ENCODE results near the gene C1QL4. TPM values are rescaled to one million over a fixed set of nuclear protein-coding genes. Genes with fewer than 3 reads are reported as not detected.

Gene C1QL4
- polyA plus RNA-seq, 10 donors = 0.10 TPM; not detected in 9

DNA sequence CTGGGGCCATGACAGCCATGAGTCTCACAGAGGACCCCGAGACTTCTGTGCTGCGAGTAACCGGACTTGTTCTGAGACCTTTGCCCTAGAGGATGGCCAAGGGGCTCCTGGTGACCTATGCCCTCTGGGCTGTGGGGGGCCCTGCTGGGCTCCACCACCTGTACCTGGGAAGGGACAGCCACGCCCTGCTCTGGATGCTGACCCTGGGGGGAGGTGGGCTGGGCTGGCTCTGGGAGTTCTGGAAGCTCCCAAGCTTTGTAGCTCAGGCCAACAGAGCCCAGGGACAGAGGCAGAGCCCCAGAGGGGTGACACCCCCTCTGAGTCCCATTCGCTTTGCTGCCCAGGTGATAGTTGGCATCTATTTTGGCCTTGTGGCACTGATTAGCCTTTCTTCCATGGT is 11.8 kb upstream of the C1QL4 start:
- DNase-seq = no peak

DNA sequence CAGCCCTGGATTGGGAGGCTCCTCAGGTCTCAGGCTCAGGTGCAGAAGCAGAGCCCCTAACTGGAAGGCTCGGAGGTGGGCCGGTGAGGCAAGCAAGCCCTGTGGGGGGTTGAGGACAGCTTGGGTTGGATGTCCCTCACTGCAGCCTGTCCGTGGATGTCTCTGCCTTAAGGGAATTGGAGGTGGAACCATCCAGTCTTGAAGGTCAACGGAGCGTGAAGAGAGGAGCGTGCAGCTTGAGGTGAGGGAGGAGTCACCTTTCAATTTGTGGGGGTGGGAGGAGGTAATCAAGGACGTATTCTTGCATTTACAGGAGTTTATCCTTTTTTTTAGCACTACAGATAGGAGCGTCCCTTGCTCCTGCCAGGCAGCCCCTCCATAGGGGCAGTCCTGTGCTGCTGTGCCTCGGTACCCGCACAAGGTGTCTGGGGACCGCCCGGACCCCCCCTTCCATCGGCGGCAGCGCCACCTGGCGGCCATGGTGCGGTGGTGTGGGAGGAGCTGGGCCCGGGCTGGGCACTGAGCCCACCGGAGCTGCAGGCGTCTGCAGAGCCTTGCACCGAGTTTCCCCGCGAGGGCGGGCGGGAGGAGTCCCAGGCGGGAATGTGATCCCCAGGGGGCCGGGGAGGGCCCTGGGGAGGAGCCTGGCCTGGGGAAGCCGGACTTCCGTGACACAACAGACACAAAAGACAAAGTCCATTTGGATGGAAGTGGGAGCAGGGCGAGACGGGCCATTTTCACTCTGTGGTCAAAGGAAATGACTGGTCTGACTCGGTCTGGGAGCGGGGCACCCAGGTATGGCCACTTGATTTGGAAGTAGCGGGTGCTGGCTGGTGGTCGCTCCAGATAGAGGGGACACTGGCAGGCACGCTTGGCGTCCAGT is 10.6 kb upstream of the C1QL4 start:
- peak; percentile 49 to 81 (median 65) for DNase-seq

DNA sequence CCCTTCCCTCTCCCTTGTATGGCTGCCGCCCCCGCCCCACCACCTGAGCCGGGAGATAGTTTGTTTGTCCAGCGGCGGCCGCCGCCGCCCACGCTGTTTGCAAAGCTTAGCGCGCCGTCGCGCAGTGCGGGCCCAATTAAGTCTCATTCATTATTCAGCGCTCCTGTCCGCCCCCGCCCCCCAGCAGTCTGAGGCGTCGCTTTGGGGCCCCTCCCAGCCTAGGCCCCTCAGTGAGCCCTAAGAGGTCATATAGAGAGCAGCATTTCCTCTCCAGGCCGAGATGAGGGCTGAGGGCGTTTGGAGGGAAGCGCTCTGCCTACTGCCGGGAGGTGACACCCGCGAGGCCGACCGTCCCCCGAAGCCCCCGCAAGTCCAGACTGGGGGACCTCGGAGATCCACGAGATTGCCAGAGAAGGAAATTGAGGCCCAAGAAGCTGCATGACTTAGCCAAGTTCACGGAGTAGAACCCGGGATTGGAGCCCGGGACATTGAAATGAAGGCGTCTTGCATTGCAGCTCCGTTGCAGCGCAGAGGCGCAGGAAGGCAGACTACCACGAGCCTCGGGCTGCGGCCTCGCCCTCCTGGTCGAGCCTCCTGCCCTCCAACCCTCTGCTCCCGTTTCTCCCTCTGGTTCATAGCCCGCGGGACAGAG is 9.8 kb upstream of the C1QL4 start, which contains the start of gene DNAJC22:
Gene DNAJC22 (plus strand): TSS at position 230 of the 652 bp plus-strand sequence. CDS start 1,985 bp downstream, outside the sequence.
- DNase-seq = peak in 1 of 3 donors; percentile 56

DNA sequence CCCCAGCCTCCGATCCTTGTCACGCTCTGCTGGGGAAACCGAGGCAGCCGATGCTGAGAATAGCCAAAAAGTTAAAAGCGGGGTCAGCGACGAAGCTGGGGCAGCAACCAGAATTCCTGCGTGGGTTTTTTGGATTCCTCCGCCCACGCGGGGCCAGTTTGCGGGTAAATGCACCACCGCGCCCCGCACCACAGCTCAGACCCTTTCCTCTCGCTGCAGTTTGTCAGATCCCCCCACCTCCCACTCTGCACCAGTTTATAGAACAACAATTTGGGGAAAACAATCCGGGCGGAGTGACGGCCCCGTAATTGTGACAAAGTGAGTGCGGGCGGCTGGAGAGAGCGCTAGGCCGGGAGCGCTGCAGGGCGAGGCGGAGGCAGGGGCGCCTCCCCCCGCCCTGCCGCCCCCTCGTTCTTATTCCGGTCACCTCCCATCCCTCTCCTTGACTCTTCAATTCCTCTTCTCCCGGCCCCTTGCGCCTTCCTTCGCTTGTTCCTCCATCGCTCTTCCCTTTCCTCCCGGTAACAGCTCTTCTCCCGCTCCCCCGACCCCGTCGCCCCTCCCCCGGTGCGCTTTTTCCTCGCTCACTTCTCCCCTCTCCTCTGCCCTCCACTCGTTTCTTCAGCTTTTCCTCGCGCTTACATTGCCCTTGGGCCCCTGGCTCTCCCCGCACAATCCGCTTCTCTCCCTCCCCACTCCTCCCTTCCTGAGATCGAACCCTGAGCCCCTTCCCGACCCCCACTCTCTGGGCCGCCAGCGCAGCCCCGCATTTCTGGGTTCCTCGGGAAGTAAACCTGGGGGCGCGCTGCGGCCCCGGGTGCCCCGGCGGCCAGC is 9.1 kb upstream of the C1QL4 start:
- DNase-seq = peak in 1 of 3 donors; percentile 37

DNA sequence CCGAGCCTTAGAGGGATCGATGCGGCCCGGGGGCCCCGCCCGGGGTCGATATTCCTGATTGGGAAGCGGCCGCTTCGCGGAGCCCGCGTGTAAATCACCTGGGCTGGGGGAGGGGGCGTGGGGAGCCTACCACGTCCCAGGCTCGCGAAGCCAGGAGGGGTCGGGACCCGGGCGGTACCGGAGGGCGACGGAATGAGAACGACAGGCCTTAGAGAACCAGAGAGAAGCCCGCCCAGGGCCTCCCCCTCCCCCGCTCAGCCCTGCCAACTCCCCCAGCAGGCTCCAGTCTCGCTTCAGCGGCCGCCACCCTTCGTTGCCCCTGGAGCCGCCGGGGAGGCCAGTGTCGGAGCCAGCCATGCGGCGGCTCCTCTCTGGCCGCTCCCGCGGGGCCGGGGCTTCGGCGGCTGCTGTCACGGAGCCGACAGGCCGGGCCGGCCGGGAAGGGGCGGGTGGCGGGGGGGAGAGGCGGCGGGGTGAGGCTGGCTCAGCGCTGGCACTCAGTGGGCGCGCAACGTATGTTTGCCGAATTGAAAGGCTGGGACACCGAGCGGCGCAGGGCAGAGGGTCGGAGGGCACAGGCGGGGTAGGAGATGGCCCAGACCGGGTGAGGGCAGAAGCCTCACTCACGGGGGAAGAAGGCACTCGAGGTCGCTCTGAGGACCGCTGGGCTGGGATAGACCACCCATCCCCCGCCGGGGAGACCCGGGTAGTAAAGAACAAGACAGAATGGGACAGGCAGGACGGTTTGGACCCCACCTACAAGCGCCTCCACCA is 8.2 kb upstream of the C1QL4 start:
- peak in 1 of 3 donors; percentile 60 for DNase-seq

DNA sequence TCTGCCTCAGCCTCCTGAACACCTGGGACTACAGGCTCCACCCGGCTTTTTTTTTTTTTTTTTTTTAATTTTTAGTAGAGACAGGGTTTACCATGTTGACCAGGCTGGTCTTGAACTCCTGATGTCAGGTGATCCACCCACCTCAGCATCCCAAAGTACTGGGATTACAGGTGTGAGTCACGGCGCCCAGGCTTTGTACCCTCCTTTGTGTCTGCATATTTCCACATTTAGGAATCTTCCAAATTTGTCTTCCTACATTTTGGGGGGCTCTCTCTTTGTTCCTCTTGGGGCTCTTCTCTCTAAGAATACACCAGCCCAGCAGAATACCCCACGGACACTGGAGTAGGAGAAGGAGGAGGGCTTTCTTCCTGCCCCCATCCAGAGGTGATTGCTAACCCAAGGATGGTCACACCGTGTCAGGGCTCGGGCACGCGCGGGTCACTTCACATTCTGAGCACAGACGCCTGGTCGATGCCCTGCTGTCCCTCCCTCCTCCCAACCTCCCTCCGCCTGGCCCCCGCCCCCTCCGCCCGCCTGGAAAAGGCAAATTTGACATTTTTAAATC is 7.6 kb upstream of the C1QL4 start:
- DNase-seq = peak in 1 of 3 donors; percentile 6

DNA sequence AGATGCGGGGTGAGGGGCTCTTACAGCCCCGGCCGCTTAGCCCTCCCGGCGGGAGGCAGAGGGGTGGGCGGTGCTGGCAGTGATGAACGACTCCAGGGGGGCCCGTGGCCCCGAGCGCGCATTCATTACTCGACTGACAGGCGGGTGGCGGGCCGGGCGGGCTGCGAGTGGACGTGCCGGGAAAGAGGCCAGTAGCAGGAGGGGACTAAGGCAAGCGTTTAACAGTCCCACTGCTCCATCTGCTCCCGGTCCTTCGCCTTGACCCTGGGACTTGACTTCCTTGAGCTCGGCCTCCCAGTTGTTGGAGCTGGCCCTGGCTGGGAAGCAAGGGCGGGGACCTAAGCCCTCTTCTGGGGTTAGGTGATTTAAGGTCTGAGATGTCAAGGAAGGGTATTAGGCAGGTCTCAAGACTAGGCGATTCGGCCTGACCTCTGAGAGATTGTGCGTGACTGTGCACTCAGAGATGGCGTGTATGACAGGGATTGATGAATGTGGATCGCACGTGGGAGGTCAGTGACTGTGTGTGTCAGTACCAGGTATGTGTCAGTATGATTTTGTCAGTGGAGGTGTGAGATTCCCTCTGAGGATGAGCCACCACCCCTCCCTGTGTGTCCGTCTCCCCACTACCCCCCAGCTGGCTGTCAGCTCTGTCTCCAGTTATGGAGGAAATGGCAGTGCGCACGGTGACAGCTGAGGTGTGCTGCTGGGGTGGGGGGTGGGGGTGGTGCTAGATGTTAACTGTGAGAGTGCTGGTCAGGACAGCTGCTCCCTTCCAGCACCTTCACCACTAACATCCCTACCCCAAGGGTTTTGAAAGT is 6.1 kb upstream of the C1QL4 start:
- DNase-seq = peak in 1 of 3 donors; percentile 67

DNA sequence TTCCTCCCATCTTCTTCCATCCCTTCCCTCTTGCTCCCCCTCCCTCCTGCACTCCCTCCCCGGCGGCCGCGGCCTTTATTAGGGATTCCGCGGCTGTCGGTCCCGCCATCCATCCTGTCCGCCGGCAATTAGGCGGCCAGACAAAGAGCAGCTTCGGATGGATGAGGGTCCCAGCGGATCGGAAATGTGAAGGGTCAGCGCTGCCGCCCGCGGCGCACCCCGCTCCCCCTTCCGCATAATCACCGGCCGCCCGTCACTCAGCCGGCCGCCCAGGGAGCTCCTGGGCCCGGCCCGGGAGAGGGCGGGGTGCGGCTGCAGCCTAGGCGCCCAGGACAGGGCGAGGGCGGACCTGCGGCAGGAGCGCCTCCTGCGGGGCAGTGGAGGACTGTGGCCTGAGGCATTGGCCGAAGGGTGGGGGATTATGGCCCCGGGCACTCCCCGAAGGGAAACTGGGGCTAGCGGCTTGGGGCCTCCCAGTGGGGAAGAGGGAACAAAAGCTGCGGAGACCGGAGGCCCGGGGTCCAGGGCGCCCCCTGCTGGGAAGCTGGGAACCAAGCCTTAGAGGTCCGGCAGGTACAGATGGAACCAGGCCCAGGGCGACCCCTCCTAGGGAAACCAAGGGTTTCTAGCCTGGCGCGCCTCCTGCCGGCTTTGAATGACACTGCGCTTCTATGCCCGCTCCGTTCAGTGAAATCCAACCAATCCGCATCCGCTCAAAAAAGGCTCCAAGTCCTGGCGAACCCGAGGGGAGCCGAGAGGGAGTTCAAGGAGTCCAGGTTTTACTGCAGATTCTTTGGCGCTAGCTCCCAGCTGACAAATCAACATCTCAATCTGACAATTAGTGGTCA is 5.3 kb upstream of the C1QL4 start:
- DNase-seq = peak; percentile 61 to 81 (median 61)

DNA sequence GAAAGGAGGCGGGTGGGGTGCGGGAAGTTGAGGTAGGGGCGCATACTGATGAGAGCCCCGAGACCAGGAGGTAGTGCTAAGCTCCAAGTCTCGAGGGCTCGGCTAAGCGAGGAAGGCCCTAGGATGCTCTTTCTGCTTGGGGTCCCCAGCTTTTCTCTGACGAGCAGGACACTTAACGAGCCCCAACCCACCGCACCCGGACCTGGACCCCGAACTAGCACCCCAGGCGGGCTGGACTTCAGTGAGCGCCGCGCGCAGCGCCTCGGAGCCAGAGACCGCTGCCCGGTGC is 4.7 kb upstream of the C1QL4 start:
- no peak for DNase-seq

DNA sequence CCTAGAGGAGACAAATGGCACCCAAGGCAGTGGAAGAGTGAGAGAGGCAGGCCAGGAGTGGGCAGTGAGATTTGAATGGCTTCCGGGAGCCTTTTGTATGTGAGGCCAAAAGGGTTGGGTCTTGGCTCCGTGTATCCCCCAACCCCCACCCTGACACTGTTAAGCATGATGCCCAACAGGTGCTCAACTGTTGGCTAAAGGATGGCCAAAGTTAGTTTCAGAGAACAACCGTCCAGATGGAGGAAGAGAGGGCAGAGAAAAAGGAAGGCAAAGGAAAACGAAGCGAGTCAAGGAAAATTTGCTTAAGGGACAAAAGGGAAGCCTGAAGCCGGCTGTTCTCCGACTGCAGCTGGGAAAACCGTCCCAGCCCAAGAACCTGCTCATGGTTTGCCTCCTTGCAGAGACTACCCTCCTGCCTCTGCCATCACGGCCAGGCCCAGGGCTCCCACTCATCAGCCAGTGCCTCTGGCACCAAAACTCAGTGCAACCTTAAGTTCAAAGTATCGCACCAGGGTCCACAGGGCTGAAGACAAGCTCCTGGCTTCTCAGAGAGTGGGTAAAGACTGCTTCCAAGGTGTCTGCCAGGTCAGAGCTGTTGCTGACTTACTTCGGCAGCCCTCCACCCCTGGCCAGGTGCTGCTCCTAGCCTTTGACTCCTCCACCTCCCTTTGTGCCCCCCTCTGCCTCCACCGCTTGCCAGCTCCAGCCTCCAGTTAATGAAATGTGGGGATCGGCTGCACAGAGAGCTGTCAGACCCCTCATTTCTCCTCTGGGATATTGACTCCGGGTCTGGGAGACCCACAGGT is 4.2 kb upstream of the C1QL4 start:
- peak in 1 of 3 donors; percentile 16 for DNase-seq

DNA sequence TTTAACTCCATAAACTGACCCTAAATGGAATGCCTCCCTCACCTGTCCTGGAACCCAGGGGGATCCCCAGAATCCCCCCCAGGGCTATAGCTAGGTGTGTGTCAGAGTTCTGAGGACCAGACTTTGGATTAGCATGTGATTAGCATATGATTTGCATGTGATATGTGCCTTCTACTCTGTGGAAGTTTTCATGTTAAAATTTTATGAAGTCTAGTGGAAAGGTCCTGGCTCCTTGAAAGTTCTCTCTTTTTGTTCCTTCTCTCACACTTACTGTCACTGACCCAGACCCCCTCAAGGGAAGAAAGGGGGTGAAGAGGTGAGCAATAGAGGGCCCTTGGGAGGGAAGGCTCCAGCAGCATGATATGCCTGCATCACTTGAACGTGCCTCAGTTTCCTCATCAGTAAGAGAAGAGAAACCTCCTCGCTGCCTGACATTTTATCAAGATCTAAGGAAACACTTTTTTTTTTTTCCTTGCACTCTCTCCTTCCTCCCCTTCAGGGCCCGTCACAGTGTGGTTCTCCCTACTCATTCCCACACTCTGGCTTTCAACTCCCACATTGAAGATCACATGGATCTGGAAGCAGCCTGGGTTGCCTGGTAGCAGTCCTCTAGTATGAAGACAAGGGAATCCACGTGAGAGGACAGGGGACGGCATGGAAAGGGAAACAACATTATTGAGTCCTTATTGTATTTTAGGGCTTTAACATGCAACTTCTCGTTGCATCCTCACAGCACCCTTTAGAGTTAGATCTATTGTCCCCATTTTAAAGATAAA is 3.3 kb upstream of the C1QL4 start:
- DNase-seq = peak in 1 of 3 donors; percentile 5

DNA sequence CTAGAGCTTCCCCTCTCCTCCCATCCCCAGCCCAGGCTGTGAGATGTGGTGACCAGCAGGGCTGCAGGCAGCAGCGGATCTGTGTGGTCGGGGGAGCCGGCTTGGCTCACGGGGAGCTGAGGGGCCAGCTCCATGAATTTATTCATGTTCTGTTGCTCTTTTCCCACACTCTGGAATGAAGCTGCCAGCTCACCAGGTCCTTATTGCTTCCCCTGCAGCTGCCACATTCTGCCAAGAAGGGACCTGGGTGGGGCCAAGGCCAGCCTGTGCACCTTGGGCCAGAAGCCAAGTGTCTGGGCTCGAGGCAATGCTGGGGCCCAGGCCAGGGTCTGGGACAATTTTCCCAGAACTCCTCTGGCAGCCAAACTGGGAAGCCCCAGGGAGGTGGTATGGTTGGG is 2.5 kb upstream of the C1QL4 start:
- peak in 1 of 3 donors; percentile 6 for DNase-seq

DNA sequence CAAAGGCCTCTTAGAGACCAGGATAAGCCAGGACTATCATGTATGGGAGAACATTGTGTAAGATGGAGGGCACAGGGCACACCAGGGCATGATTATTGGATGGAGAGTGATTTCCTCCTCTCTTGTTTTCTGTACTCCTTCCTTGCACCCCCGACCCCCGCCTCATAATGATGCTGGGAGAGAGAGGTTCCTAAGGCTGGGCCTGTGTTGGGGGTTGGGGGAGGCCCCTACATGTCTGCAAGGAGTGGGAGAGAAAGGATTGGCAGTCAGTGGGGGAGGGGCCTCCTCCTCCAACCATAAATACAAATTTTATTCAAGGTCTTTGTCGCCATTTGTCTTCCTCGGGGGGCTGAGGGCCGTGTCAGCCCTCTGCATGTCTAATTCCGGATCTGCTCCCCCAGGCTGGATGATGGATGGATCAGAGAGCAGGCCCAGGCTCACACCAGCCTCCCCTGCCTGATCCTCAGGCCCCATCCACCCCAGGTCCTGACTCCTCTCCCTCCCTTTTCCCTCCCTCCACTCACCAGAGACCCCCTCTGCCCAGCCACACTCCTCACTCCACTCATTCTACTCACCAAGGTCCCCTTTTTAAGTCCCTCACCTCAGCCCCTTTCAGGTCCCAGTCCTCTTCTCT is 2.0 kb upstream of the C1QL4 start:
- no peak for DNase-seq

DNA sequence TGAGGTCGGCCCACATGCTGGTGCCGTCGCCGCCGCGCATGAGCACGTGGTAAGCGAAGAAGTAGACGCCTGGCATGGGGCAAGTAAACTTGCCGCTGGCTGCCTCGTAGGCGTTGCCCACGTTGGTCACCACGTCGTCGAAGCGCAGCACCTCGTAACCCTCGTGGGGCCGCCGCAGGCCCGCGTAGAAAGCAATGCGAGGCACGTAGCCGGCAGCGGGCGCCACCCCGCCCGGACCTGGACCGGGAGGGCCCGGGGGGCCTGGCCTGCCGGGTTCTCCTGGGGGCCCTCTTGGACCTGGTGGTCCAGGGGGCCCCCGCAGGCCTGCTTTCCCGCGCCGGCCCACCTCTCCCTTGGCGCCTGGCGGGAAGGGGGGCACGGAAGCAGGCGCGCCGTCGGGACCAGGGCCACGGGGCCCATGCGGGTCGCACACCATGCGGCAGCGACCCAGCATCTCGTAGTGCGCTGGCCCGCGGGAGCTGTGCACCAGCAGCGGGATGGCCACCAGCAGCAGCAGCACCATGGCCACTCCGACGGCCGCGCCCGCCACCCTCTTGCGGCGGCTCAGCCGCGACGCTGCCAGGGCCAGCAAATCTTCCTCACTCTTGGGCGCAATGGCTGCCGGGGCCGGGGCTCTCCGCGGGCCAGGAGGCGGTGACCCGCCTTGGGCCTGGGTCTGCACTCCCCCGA is 888 bp downstream of the C1QL4 start:
- peak in 1 of 3 donors; percentile 5 for DNase-seq

DNA sequence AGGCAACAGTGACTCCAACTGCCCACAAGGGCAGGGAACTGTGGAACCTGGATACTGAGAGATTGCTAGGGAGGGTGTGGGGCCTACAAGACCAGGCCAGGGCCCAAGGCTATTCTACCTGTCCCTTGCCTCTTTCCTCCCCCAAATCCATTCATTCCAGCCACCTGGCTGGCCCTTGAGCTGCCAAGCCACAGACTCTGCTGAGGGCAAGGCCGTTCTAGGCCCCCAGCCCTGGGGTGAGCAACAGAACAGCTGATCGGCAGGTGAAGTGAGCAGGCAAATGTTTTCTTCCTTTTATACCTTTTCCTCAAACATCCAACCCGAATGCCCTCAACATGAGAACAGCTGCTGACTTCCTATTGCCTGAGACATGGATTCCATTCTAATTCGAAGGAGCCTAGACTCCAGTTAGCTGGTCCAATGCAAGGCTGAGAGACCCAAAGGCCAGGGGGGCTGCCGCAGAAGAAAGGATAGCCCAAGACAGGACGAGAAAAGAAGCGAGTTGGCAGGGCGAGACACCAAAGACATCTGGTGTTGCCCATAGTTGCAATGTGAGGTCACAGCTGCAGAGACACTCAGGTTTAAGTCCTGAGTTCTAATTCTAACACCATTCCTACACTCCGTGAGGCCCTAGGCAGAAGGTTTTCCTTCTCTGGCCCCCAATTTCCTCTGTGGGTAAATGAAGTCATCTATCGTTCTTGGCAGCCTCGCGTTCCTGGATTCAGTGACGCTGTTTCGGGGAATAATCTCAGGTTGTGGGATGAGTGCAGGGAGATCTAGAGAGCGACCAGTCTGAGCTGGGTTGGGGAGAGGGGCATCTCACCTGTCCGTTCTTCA is 1.7 kb downstream of the C1QL4 start:
- DNase-seq = peak in 1 of 3 donors; percentile 32
